Measurements from ENCODE around the gene DRC7.
A peak's percentile ranks its signal among the peaks of the same experiment; 100 is the strongest.
"Not testable (repeated sequence)": the region's sequence is repeated elsewhere in the genome, so short reads cannot be mapped to it uniquely, and the experiment has no call there.

Gene DRC7

DNA sequence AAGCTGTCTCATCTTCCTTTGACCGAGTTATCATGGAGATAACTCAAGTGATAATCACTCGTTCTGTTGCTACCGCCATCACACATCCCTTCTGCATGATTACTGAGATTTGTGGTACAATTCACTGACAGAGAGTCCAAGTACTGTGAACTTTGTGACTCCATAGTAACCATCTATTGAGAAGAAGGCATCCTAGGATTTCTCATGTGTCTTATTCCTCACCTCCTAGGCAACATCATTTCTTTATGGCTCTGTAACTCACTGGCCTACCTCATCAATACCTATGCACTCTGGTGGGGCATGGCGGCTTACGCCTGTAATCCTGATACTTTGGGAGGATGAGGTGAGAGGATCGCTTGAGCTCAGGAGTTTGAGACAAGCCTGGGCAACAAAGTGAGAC, 19.4 kb downstream of the DRC7 start:
- no peak for DNase-seq (ENCODE audit: low read depth)

- DNase-seq (ENCODE audit: low read depth) = peak; percentile 13
Measured at GRCh38 chr16:57720142-57720575, 25.6 kb downstream of the DRC7 start.

DNA sequence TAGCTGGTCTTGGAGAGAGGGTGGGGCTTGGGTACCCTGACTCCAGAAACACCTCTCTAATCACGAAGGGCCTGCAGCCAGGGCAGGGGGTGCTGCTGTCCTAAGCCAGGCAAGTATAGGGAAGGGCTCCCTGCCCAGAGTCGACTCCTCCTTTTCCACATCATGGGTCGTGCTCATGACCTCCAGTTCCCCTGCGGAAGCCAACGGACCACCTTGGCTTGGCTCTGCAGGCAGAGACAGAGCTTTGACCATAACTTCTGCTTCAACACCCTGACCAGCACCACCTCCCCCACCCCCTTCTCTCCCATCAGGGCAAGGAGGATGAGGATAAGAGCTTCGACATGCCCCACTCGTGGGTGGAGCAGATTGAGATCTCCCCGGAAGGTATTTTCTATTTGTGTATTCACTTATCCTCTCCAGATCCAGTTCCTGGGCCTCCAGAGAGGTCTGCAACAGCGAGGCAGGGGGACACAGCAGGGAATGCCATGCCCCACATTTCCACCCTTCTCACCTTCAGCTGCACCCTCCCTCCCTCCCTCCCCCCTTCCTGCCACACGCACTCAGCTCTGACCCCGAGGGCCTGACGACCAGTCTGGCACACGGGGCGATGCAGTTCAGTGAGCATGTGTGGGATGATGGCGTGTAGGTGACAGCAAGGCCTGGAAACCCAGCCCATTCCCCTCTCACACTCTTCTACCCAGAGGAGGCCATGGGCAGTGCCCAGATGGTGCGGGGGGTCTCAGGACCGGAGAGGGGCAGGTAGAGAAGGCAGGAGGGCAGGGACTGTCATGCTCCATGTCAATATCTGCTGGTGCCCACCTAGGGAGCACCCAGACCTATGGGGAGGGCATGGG, 27.0 kb downstream of the DRC7 start:
- no peak for DNase-seq (ENCODE audit: low read depth)

DNA sequence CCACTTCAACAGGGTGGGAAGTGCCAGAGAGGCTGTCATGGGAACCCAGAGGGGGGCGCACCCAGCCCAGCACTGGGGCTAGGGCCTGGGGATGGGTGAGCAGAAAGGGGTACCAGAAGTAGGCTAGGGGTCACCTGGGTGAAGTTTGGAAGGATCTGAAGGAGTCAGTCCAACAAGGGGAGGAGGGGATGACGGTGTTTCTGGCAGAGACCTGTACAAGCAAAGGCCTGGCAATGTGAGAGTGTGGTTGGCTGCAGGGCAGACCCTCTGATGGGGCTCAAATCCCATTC, 27.5 kb downstream of the DRC7 start:
- DNase-seq (ENCODE audit: low read depth) = no peak

- no peak for DNase-seq (ENCODE audit: low read depth)
Measured at GRCh38 chr16:57722651-57723050, 28.0 kb downstream of the DRC7 start.

- DNase-seq (ENCODE audit: low read depth) = no peak
Measured at GRCh38 chr16:57723170-57723569, 28.6 kb downstream of the DRC7 start.

DNA sequence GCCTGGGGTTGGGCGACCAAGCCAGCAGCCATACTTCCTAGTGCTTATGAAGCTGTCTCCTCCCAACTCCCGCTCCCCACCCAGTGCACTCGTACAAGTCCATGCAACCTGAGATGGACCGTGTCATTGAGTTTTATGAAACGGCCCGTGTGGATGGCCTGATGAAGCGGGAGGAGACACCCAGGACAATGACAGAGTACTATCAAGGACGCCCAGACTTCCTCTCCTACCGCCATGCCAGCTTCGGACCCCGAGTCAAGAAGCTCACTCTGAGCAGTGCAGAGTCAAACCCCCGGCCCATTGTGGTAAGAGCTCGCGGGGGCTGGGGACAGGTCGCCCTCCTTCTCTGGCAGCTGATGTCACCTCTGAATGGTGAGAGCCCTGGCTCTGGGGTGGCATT, 29.9 kb downstream of the DRC7 start:
- DNase-seq (ENCODE audit: low read depth) = no peak

GRCh38 chr16:57725151-57725550, 30.5 kb downstream of the DRC7 start:
- DNase-seq (ENCODE audit: low read depth) = no peak

- DNase-seq (ENCODE audit: low read depth) = no peak
Measured at GRCh38 chr16:57725554-57725953, 30.9 kb downstream of the DRC7 start.

- DNase-seq (ENCODE audit: low read depth) = no peak
Measured at GRCh38 chr16:57725976-57726375, 31.4 kb downstream of the DRC7 start.

- no peak for DNase-seq (ENCODE audit: low read depth)
Measured at GRCh38 chr16:57726433-57726947, 31.9 kb downstream of the DRC7 start.

DNA sequence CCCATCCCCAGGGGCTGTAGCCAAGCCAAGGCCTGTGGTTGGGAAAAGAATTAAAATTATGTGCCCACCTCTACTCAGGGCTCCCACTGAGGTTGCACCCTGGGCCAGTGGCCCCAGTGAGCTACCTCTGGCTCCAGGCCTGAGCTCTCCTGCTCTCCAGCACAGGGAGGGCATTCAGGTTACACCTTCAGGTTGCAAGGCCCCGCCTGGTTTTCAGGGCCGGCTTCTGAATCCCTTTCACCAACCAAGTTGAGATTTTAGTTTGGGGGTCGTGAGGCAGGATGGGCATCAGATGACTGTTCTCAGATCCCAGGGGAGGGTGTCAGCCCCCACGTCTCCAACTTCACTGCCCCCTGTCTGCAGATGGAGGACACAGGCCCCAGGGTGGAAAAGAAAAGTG, 33.0 kb downstream of the DRC7 start:
- DNase-seq (ENCODE audit: low read depth) = no peak

DNA sequence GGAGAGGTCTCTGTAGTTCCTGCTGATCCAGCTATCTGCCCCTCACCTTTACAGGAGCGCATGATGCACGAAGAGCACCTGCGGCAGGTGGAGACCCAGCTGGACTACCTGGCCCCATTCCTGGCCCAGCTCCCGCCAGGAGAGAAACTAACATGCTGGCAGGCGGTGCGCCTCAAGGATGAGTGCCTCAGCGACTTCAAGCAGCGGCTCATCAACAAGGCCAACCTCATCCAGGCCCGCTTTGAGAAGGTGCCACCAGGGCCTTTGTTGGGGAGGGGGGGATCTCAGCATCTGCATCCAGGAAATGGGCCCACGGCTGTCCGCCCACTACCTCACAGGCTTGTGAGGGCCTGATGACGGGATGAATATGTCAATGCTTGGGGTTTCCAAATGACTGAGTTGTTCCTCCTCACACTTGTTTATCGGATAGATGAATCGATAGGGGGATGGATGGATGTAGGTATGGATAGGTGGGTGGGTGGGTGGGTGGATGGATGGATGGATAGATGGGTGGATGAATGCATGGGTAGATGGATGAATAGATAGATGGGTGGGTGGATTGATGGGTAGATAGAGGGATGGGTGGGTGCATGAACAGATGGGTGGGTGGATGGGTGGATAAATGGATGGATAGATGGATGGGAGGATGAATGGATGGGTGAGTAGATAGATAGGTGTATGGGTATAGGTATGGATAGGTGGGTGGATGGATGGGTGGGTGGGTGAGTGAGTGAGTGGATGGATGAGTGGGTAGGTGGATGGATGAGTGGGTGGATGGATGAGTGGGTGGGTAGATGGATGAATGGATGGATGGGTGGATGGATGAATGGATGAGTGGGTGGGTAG, 34.0 kb downstream of the DRC7 start:
- no peak for DNase-seq (ENCODE audit: low read depth)

GRCh38 chr16:57729182-57729484, 34.5 kb downstream of the DRC7 start:
- no peak for DNase-seq (ENCODE audit: low read depth)

DNA sequence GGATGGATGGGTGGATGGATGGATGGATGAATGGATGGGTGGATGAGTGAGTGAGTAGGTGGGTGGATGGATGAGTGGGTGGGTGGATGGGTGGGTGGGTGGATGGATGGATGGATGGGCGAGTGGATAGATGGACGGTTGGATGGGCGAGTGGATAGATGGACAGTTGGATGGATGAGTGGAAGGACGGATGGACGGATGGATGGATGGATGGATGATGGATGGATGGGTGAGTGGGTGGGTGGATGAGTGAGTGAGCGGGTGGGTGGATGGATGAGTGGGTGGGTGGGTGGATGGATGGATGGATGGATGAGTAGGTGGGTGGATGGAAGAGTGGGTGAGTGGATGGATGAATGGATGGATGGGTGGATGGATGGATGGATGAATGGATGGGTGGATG, 35.2 kb downstream of the DRC7 start:
- DNase-seq (ENCODE audit: low read depth) = not testable (repeated sequence)

DNA sequence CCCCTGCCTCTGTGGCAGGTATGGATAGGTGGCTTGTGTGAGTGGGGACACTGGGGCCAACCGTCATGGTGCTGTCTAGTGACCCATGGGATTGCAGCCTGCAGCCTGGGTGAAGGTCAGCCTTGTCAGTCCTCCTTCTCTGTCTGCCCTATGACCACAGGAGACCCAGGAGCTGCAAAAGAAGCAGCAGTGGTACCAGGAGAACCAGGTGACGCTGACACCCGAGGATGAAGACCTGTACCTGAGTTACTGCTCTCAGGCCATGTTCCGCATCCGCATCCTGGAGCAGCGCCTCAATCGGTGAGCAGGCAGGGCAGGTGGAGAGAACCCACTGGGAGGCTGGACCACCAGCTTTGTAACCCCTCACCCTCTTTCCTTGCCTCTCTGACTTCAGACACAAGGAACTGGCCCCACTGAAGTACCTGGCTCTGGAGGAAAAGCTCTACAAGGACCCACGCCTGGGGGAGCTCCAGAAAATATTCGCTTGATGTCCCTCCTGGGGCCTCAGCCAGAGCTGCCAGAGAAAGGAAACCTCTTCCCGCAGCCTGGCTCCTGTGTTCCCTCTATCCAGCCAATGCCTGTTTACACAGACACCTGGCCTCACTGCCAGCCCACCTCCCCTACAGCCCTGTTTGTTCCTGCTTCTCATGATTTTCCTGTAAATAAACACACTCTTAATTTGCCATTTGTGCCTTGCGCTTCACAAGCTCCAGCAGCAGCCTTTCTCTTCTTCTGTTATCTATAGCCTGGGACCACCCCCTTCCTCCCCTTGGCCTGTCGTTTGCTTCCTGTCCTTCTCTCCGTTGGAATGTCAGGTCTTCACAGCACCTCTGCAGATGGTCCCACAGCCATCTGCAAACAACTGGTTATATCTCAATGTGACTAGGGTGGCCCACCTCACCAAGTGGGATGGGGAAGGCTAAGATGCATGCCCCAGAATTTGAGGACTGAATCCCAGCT, 36.4 kb downstream of the DRC7 start:
- no peak for DNase-seq (ENCODE audit: low read depth)

DNA sequence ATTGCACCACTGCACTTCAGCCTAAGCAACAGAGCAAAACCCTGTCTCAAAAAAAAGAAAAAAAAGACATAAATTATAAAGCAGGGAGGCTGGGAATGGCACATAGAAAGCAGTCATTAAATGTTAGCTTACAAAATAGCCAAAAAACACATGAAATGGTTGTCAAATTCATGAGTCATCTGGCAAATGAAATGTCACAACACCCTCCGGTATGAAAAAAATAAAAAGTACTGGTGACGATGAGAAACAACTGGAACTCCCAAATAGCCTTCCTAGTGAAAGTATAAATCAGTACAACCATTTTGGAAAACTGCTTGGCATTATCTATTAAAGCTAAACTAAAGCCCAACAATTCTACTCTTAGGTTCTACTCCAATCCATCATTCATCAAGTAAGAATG, 37.4 kb downstream of the DRC7 start:
- no peak for DNase-seq (ENCODE audit: low read depth)

DNA sequence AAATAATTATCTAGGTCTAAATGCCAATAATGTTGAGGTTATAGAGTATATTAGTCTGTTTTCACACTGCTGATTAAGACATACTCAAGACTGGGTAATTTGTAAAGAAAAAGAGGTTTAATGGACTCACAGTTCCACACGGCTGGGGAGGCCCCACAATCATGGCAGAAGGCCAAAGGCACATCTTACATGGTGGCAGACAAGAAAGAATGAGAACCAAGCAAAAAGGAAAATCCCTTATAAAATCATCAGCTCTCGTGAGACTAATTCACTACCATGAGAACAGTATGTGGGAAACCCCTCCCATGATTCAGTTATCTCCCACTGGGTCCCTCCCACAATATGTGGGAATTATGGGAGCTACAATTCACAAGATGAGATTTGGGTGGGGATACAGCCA, 38.1 kb downstream of the DRC7 start:
- no peak for DNase-seq (ENCODE audit: low read depth)

- DNase-seq (ENCODE audit: low read depth) = no peak
Measured at GRCh38 chr16:57734308-57734924, 39.8 kb downstream of the DRC7 start.

- peak; percentile 98 for DNase-seq (ENCODE audit: low read depth)
Measured at GRCh38 chr16:57734925-57735754, 40.5 kb downstream of the DRC7 start.

Measured in activated T-cell treated with anti-CD3 and anti-CD28 coated beads for 24 hours (primary cell).